Trophoblast cell (in vitro differentiated cells and primary cell): Measurements from ENCODE around the gene MLLT1.

Experiments
- DNase-seq, 2 donors: peaks; one replicate each; pipeline ENCODE4 v3.0.0-alpha.2; 2016
- H2AFZ ChIP-seq: 2 replicates; pipeline ENCODE4 v1.6.1; 2013; ENCODE audit warnings: low read length, moderate library complexity, mild to moderate bottlenecking; ENCODE audit not compliant: insufficient read depth, poor library complexity
- H2AK5ac ChIP-seq: 2 replicates; pipeline ENCODE4 v1.6.1; 2013; ENCODE audit warnings: mild to moderate bottlenecking, low read length
- H2BK120ac ChIP-seq: 2 replicates; pipeline ENCODE4 v1.6.1; 2013; ENCODE audit warnings: low read length, mild to moderate bottlenecking, moderate library complexity; ENCODE audit not compliant: insufficient read depth, poor library complexity
- H2BK12ac ChIP-seq: 2 replicates; pipeline ENCODE4 v1.6.1; 2013; ENCODE audit warnings: mild to moderate bottlenecking, low read length, moderate library complexity
- H2BK5ac ChIP-seq: 2 replicates; pipeline ENCODE4 v1.6.1; 2013; ENCODE audit warnings: low read length, low read depth, moderate library complexity, mild to moderate bottlenecking; ENCODE audit not compliant: poor library complexity
- H3K14ac ChIP-seq: 2 replicates; pipeline ENCODE4 v1.6.1; 2013; ENCODE audit warnings: mild to moderate bottlenecking, low read length
- H3K18ac ChIP-seq: 2 replicates; pipeline ENCODE4 v1.6.1; 2013; ENCODE audit warnings: mild to moderate bottlenecking, low read length
- H3K23ac ChIP-seq: 2 replicates; pipeline ENCODE4 v1.6.1; 2013; ENCODE audit warnings: low read length
- H3K27ac ChIP-seq: 2 replicates; pipeline ENCODE4 v1.5.1; 2013; ENCODE audit warnings: low read depth, mild to moderate bottlenecking, inconsistent platforms, low read length, moderate library complexity
- H3K27me3 ChIP-seq: 2 replicates; pipeline ENCODE4 v1.6.1; 2013; ENCODE audit warnings: inconsistent platforms, mild to moderate bottlenecking, low read length, moderate library complexity; ENCODE audit not compliant: insufficient read depth
- H3K36me3 ChIP-seq, 2 experiments: 1 replicate in 1 of 2; 2 replicates in 1 of 2; pipeline ENCODE4 v1.6.1; 2013; ENCODE audit warnings: low read length in 2 of 2, mild to moderate bottlenecking in 2 of 2, moderate library complexity in 1 of 2; ENCODE audit not compliant: insufficient read depth in 2 of 2, control insufficient read depth in 1 of 2
- H3K4ac ChIP-seq: 2 replicates; pipeline ENCODE4 v1.6.1; 2013; ENCODE audit warnings: low read depth, mild to moderate bottlenecking, low read length, moderate library complexity
- H3K4me1 ChIP-seq, 2 experiments: 1 replicate in 1 of 2; 2 replicates in 1 of 2; pipeline ENCODE4 v1.6.1; 2013; ENCODE audit warnings: low read length in 2 of 2, mild to moderate bottlenecking in 2 of 2, moderate library complexity in 1 of 2; ENCODE audit not compliant: insufficient read depth in 2 of 2, control insufficient read depth in 1 of 2
- H3K4me2 ChIP-seq: 2 replicates; pipeline ENCODE4 v1.6.1; 2013; ENCODE audit warnings: inconsistent platforms, mild to moderate bottlenecking, low read length, moderate library complexity
- H3K4me3 ChIP-seq: 2 replicates; pipeline ENCODE4 v1.5.1; 2013; ENCODE audit warnings: mild to moderate bottlenecking, low read depth, low read length, inconsistent platforms
- H3K79me1 ChIP-seq: one replicate; pipeline ENCODE4 v1.6.1; 2013; ENCODE audit warnings: low read length
- H3K79me2 ChIP-seq: 2 replicates; pipeline ENCODE4 v1.6.1; 2013; ENCODE audit warnings: low read length, mild to moderate bottlenecking; ENCODE audit not compliant: control insufficient read depth, insufficient read depth, poor library complexity
- H3K9ac ChIP-seq: 2 replicates; pipeline ENCODE4 v1.6.1; 2013; ENCODE audit warnings: mild to moderate bottlenecking, low read length
- H3K9me3 ChIP-seq: 2 replicates; pipeline ENCODE4 v1.6.1; 2013; ENCODE audit warnings: low read depth, mild to moderate bottlenecking, control low read depth, inconsistent platforms, low read length; ENCODE audit not compliant: insufficient read depth
- H4K12ac ChIP-seq: 2 replicates; pipeline ENCODE4 v1.6.1; 2013; ENCODE audit warnings: low read depth, mild to moderate bottlenecking, low read length, moderate library complexity
- H4K8ac ChIP-seq: 2 replicates; pipeline ENCODE4 v1.6.1; 2013; ENCODE audit warnings: low read depth, mild to moderate bottlenecking, low read length, moderate library complexity
- H4K91ac ChIP-seq: one replicate; pipeline ENCODE4 v1.6.1; 2013; ENCODE audit warnings: low read depth, mild to moderate bottlenecking, low read length, moderate library complexity
- WGBS: extraction: QIAGEN DNeasy Blood & Tissue Kit; methylation state at CpG from one replicate; pipeline ENCODE4 v1.1.7; 2013; ENCODE audit warnings: missing lambda C conversion rate; ENCODE audit not compliant: insufficient read length, insufficient coverage; ENCODE audit errors: extremely low coverage; 5-methylcytosine and 5-hydroxymethylcytosine counted together

MLLT1 gene

GRCh38 chr19:6241680-6242377 is 37.9 kb downstream of the MLLT1 start:
- Histone ChIP-seq H3K4ac (peak overlapping the region; percentile 95), H3K27ac (no peak overlapping the region), H2BK120ac (no peak overlapping the region), H2BK12ac (no peak overlapping the region), H2AK5ac (peak overlapping the region; percentile 19), H3K9me3 (peaks cover 4% of the 10 kb centered on the region), H3K4me3 (no peak overlapping the region), H2AFZ (no peak overlapping the region), H4K12ac (peak overlapping the region; percentile 22), H3K79me2 (peaks cover 18% of the 10 kb centered on the region), H2BK5ac (no peak overlapping the region), H3K18ac (peak overlapping the region; percentile 11), H3K9ac (no peak overlapping the region), H3K27me3 (no peaks in the 10 kb centered on the region), H3K36me3 (peaks cover 20 to 26% of the 10 kb centered on the region in 2 experiments), H3K4me1 (peaks cover 16% of the 10 kb centered on the region in 2 experiments), H3K79me1 (peaks cover 6% of the 10 kb centered on the region), H3K23ac (no peak overlapping the region), H4K8ac (no peak overlapping the region), H3K14ac (no peak overlapping the region), H4K91ac (no peak overlapping the region), H3K4me2 (no peak overlapping the region)
- WGBS: no CpG with 5 or more reads among the region's 25 CpGs
- DNase-seq: no peak

DNA sequence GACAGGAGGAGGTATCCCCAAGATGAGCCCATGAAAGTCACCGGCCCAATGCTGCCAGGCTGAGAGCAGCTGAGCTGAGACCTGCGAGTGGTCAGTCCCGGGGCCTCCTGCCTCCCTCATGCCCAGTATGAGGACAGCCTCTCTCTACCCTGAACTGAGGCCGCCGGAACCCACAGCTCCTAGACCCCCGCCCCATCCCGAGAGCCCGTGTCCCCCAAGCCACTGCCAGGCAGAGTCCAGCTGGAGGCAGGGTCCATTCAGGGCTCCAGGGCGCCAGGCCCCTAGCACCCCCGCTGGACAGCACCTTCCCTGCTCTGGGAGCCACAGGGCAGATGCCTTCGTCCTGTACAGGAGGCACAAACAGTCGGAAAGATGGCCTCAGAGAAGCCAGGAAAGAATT is 38.7 kb downstream of the MLLT1 start:
- Histone ChIP-seq H3K4ac (peak overlapping the region; percentile 3), H3K23ac (no peak overlapping the region), H3K9me3 (peaks cover 3% of the 10 kb centered on the region), H3K27ac (no peak overlapping the region), H2AFZ (no peak overlapping the region), H4K91ac (no peak overlapping the region), H3K36me3 (peaks cover 22 to 25% of the 10 kb centered on the region in 2 experiments), H4K8ac (no peak overlapping the region), H3K4me1 (peaks cover 17% of the 10 kb centered on the region in 2 experiments), H4K12ac (no peak overlapping the region), H3K79me1 (peaks cover 6% of the 10 kb centered on the region), H3K4me3 (no peak overlapping the region), H2AK5ac (no peak overlapping the region), H2BK5ac (no peak overlapping the region), H3K18ac (peak overlapping the region; percentile 23), H3K4me2 (no peak overlapping the region), H3K27me3 (no peaks in the 10 kb centered on the region), H2BK12ac (no peak overlapping the region), H3K9ac (no peak overlapping the region), H3K14ac (no peak overlapping the region), H2BK120ac (no peak overlapping the region), H3K79me2 (peaks cover 19% of the 10 kb centered on the region)
- no CpG with 5 or more reads among the region's 12 CpGs for WGBS
- no peak for DNase-seq

- H3K4me2 ChIP-seq: no peak overlapping the region
- no peaks in the 10 kb centered on the region for H3K27me3 ChIP-seq
- no peak overlapping the region for H4K12ac ChIP-seq
- no peak overlapping the region for H2BK5ac ChIP-seq
- H3K27ac ChIP-seq: no peak overlapping the region
- no peak overlapping the region for H4K8ac ChIP-seq
- H3K4ac ChIP-seq: peak overlapping the region; percentile 19
- H3K14ac ChIP-seq: no peak overlapping the region
- no peak overlapping the region for H3K18ac ChIP-seq
- peaks cover 25% of the 10 kb centered on the region in 2 experiments for H3K36me3 ChIP-seq
- no peak overlapping the region for H3K23ac ChIP-seq
- peak overlapping the region; percentile 27 for H2BK12ac ChIP-seq
- H3K79me1 ChIP-seq: peaks cover 6% of the 10 kb centered on the region
- no peak overlapping the region for H2AFZ ChIP-seq
- no peak for DNase-seq
- H2BK120ac ChIP-seq: no peak overlapping the region
- no peak overlapping the region for H3K9ac ChIP-seq
- peaks cover 3% of the 10 kb centered on the region for H3K9me3 ChIP-seq
- peaks cover 25% of the 10 kb centered on the region for H3K79me2 ChIP-seq
- H2AK5ac ChIP-seq: no peak overlapping the region
- H4K91ac ChIP-seq: no peak overlapping the region
- no CpG with 5 or more reads among the region's 24 CpGs for WGBS
- H3K4me1 ChIP-seq: peaks cover 17% of the 10 kb centered on the region in 2 experiments
- H3K4me3 ChIP-seq: peak overlapping the region; percentile 55
Measured at GRCh38 chr19:6239871-6240676, 39.7 kb downstream of the MLLT1 start.

GRCh38 chr19:6239401-6239844 is 40.4 kb downstream of the MLLT1 start:
- no peak for DNase-seq
- Histone ChIP-seq H3K18ac (no peak overlapping the region), H2AFZ (no peak overlapping the region), H2BK12ac (no peak overlapping the region), H3K4me2 (no peak overlapping the region), H3K4ac (no peak overlapping the region), H3K27ac (no peak overlapping the region), H2BK5ac (no peak overlapping the region), H3K14ac (no peak overlapping the region), H3K23ac (no peak overlapping the region), H3K79me1 (peaks cover 6% of the 10 kb centered on the region), H4K91ac (no peak overlapping the region), H3K36me3 (peaks cover 25 to 27% of the 10 kb centered on the region in 2 experiments), H3K9me3 (peaks cover 3% of the 10 kb centered on the region), H3K9ac (no peak overlapping the region), H4K8ac (no peak overlapping the region), H3K4me3 (no peak overlapping the region), H2AK5ac (no peak overlapping the region), H3K27me3 (no peaks in the 10 kb centered on the region), H2BK120ac (no peak overlapping the region), H3K4me1 (peaks cover 17% of the 10 kb centered on the region in 2 experiments), H4K12ac (no peak overlapping the region), H3K79me2 (peaks cover 25% of the 10 kb centered on the region)
- no CpG with 5 or more reads among the region's 11 CpGs for WGBS
